ENCODE measurements around the gene FUS.
"Not testable (repeated sequence)": the region's sequence is repeated elsewhere in the genome, so short reads cannot be mapped to it uniquely, and the experiment has no call there.

The FUS gene

GRCh38 chr16:31179747-31180459 is at the start of gene FUS:
Gene FUS, plus strand, starts transcription at chr16:31180139. Its CDS starts 76 bp downstream, at chr16:31180215.
- DNase-seq (ENCODE audit: low spot score), result peak; percentile 94

GRCh38 chr16:31130336-31130891 is 49.5 kb upstream of the FUS start:
- DNase-seq (ENCODE audit: low spot score), result no peak

- DNase-seq (ENCODE audit: low spot score), result no peak
These were observed 49.0 kb upstream of the FUS start for GRCh38 chr16:31130899-31131298.

- DNase-seq (ENCODE audit: low spot score), result no peak
These were observed 48.5 kb upstream of the FUS start for GRCh38 chr16:31131416-31131815.

GRCh38 chr16:31131841-31132271 is 48.1 kb upstream of the FUS start:
- no peak for DNase-seq (ENCODE audit: low spot score)

GRCh38 chr16:31132303-31132979 is 47.5 kb upstream of the FUS start:
- DNase-seq (ENCODE audit: low spot score), result no peak

- DNase-seq (ENCODE audit: low spot score), result no peak
These were observed 46.9 kb upstream of the FUS start for GRCh38 chr16:31133046-31133501.

GRCh38 chr16:31134091-31134571 is 45.8 kb upstream of the FUS start:
- no peak for DNase-seq (ENCODE audit: low spot score)

- no peak for DNase-seq (ENCODE audit: low spot score)
These were observed 45.1 kb upstream of the FUS start for GRCh38 chr16:31134625-31135534.

- DNase-seq (ENCODE audit: low spot score), result no peak
These were observed 44.2 kb upstream of the FUS start, which contains the start of gene PRSS8 for GRCh38 chr16:31135535-31136286. Gene PRSS8, minus strand, starts transcription at chr16:31135727. Its CDS starts 229 bp downstream, at chr16:31135498.

- no peak for DNase-seq (ENCODE audit: low spot score)
These were observed 43.7 kb upstream of the FUS start for GRCh38 chr16:31136287-31136662.

- not testable (repeated sequence) for DNase-seq (ENCODE audit: low spot score)
These were observed 43.0 kb upstream of the FUS start for GRCh38 chr16:31136822-31137499.

GRCh38 chr16:31138621-31139578 is 41.0 kb upstream of the FUS start:
- no peak for DNase-seq (ENCODE audit: low spot score)

- DNase-seq (ENCODE audit: low spot score), result not testable (repeated sequence)
These were observed 38.9 kb upstream of the FUS start for GRCh38 chr16:31141071-31141469.

- DNase-seq (ENCODE audit: low spot score), result no peak
These were observed 38.3 kb upstream of the FUS start for GRCh38 chr16:31141489-31142108.

- DNase-seq (ENCODE audit: low spot score), result peak; percentile 97
These were observed 37.6 kb upstream of the FUS start for GRCh38 chr16:31142109-31143010.

- DNase-seq (ENCODE audit: low spot score), result no peak
These were observed 36.8 kb upstream of the FUS start for GRCh38 chr16:31143011-31143693.

All from hematopoietic multipotent progenitor cell treated with erythropoietin and hydrocortisone succinate and interleukin-3 and kit ligand, for 15 days (in vitro differentiated cells).